A673 (cell line): ENCODE data around the gene NCR3LG1.

Source experiments
- CTCF ChIP-seq: fragments of 300-800, 200-600 bp; sonication (generic); conservative IDR thresholded peaks from 2 replicates; pipeline ENCODE4 v1.5.1; 2017; ENCODE audit warnings: low read depth, mild to moderate bottlenecking, antibody characterized with exemption, low read length, moderate library complexity, mixed read lengths
- EZH2 ChIP-seq: fragments of 200-600 bp; sonication (generic); IDR thresholded peaks from 2 replicates; pipeline ENCODE4 v1.6.1; 2017; ENCODE audit warnings: borderline replicate concordance, low read depth, mild to moderate bottlenecking, mixed read lengths, antibody characterized with exemption, low read length; ENCODE audit not compliant: poor library complexity, severe bottlenecking

GRCh38 chr11:17351172-17351509 lies 459 bp upstream of the NCR3LG1 start:
- no peak for TF ChIP-seq EZH2
- TF ChIP-seq CTCF: peak; percentile 39; the same call in 1 of the 2 replicates
